ENCODE data around the gene PARP1.
"Not testable (repeated sequence)": the region's sequence is repeated elsewhere in the genome, so short reads cannot be mapped to it uniquely, and the experiment has no call there.

PARP1 gene

DNA sequence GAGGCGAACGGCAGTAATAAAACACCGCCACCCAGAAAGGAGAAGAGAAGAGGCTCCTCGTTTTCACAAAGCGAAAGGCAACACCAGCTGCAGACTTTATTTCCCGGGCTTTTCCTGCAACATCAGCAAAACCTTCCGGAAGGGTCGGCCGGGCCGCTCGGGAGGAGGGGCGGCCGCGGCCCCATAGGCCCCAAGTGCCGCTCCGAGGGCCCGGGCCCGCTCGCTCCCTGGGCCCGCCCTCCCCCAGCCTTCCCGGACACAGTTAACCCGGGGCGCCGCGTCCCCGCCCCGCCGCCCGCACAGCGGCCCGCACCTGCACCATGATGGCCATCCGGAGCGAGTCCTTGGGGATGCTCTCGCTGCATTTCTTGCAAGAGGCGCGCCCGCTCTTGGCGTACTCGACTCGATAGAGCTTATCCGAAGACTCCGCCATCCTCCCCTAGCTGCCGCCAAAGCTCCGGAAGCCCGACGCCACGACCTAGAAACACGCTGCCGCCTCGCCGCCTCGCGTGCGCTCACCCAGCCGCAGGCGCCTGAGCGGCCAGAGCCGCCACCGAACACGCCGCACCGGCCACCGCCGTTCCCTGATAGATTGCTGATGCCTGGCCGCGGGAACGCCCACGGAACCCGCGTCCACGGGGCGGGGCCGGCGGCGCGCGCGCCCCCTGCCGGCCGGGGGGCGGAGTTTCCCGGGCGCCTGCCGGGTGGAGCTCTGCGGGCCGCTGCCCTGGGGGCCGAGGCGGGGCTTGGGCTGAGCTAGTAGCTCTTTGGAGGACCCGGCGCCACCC is at the start of gene PARP1:
TSS of gene PARP1 (minus strand) at position 597 of the 788 bp plus-strand sequence. CDS start at position 433, 164 bp downstream.
- DNase-seq, result peak; percentile 93

DNA sequence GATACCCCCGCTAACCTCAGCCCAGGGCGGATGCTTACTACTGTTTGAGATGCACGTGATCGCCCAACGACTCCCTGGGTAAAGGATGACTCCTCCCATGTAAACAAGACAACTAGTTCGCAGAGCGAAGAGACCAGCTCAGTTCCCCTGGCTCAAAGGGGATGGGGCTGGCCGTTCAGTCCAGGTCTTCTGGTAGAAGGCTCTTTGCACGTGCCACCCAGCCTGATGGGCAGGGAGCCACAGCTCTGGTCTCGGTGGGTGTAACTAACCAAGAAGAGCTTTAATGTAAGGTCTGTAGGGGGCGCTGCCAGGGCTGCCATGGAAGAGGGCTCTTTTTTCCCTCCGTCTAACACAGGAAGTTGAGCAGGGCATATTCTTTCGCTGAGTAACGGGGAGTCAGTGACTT is 49.4 kb upstream of the PARP1 start:
- peak; percentile 64 for DNase-seq

DNA sequence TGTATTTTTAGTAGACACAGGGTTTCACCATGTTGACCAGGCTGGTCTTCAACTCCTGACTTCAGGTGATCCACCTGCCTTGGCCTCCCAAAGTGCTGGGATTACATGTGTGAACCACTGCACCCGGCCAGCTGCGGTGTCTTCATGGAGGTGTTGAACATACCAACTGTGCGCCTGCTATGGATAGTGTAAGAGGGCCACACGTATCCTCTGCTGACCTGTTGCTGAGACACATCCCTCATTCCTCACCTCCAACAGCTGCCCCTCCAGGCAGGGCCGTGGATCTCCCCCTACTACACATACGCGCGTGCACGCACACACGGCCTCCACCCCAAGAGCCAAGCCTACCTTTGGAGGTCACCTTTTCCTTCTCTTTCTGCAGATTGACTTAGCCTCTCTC is 48.0 kb upstream of the PARP1 start:
- no peak for DNase-seq

DNA sequence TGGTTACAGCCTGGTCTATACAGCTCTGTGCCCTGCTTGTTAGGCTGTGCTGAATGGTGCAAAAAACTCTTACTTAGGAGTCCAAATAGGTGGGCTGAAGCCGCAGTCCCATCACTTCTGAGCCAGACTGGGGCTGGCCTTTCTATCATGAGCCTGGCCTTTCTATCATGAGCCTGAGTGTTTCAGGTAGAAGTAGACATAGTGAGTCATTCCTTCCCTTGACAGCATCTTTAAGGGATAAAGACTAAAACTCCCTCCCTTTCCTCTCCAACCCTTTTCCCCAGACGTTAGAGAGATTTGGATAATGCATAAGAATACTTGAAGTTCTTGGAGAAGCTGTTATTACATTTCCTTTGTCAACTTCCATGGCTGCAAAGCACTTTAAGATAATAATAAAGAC is 46.5 kb upstream of the PARP1 start:
- DNase-seq, result no peak

DNA sequence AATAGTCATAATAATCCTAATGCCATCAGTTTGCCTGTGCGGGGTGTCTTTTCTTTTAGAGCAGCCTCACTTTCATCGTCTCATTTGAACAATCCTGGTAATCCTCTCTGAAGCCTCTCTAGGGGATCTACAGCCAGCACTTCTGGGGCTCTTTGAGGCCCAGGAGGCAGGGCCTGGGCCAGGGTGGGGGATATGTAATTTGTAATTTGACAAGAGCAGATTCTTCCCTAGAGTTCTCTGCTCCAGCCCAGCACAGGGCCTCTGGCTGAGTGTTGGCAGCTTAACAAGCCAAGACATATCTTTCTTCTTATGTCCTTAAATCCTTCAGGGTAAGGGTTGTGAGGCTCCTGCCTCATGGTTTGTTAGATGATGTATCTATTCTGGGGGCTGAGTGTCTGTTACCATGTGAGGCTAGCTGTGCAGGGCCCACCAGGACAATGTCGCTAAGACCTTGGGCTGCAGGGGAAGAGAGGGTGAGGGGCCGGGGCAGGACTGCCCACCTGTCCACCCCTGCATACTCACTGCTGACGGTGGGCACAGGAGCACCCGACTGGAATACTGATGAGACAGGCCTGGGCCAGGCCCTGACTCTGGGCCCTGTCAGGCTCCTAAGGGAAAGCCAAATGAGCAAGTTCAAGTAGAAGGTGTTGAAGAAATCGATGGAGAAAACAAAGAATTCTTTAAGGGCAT is 45.3 kb upstream of the PARP1 start:
- no peak for DNase-seq

DNA sequence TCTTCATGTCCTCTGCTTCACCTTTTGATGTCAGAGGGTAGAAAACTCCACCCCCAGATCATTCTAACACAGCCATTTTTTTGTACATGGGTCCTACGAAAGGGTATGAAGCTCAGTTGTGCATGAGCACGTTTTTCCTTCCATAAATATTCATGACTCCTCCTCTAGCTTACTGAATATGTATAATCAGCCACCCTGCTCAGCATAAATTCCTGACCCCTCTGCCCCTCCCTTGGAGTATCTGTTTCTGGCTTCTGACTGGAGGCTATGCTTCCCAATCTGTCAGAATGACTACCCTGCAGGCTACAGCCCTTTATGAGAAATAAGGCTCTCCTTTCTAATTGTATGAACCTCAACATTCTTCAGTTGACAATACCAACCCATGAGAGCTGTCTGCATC is 42.8 kb upstream of the PARP1 start:
- DNase-seq, result no peak

DNA sequence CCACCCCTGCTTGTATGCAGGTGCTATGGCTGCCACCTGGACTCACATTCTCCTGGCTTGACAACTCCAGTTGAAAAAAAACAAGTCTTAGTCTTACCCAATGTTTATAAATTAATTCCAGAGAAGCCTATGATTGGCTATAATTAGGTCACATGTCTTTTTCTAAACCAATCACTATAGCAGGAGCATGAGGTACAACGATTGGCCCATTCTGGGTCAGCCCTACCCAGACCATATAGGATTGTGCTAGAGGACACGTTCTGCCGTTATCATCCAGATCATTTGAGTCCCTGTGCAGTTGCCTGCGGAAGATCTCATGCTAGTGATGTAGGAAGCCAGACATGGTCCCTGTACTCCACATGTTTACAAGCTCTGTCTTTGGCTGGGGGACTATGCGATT is 41.9 kb upstream of the PARP1 start:
- no peak for DNase-seq

DNA sequence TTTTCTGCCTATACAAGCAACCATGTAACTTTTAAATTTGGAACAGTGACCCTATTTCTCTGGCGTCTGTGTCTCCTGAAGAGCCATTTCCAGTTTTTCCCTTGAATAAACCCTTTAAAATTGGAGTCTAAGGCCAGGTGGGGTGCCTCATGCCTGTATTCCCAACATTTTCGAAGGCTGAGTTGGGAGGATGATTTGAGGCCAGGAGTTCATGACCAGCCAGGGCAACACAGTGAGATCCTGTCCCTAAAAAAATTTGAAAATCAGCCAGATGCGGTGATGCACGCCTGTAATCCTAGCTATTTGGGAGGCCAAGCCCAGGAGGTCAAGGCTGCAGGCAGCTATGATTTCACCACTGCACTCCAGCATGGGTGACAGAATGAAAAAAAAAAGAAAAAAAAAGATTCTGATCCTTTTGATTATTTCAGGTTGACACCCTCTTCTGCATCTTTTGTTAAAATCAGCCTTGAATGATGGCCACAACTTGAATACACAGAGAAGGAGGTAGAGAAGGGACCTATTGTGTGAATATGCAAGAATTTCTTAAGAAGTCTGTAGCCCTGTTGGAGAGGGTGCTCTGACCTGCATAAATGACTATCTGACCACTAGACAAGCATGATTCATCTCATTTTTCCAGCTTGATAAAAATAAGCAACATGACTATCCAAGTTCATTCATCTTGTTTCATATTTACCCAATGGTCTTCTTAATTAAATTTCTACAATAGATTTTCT is 40.2 kb upstream of the PARP1 start:
- DNase-seq, result no peak

DNA sequence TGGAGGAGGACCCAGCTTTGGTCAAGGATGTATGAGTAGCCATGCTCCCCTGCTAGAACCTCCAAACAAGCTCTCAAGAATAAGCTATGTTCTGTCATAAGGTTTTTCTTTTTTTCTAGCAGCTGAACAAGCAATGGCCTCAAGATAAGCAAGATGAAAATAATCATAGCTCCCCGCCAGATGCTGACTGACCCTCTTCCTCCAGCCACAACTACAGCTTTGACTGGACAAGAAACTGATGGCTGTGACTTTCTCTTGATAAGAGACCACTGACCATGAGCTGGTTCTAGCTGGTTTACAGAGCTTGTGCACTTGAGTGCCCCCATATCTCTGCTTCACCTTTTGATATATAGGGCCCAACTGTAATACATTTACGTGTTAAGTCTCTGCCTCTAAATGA is 38.2 kb upstream of the PARP1 start:
- no peak for DNase-seq

DNA sequence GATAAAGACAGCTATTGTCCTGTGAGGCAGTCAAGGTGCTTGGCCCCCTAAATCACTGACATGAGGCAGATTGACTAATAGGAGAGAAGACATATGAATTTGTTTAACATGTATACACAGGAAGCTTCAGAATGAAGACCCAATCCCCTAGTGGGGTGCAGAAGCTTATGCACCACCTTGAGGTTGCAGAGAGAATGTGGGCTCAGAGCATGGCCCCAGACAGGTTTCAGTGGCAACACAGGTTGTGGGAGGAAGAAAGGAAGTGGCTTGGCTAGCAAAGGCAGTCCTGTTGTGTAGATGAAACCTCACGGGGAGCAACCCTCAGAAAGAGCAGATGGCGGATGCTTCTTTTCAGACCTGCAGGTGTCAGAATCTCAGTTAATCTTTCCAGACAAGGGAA is 37.0 kb upstream of the PARP1 start:
- peak; percentile 68 for DNase-seq

DNA sequence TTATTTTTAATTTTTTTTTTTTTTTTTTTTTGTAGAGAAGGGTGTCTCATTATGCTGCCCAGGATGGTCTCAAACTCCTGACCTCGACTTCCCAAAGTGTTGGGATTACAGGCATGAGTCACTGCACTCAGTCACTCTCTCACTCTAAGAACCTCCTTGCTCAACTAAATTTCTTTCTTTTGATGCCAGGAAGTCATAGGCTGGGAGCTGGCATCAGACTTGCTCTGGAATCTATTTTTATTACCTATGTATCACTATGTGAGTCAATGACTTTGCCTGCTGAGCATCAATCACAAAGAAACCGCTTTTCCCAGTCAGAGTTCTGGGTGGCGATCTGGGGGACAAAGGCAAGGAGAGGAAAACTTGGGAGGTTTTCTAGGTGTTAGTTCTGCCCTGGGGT is 35.5 kb upstream of the PARP1 start:
- DNase-seq, result no peak

DNA sequence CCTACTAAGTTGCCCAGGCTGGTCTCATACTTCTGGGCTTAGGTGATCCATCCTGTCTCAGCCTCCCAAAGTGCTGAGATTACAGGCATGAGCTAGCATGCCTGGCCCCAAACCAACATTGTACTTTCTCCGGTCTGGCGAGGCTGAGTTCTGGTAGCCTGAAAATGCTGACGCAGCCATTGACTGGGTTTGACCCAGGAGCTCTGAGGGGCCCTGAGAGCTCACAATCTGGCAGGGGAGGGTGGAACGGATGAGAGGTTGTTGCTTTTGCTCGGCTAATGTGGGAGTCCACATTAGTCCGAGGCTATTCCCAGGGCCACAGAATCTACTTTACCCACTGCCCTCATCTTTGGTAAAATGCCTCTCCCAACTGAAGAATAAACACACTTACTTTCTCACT is 35.1 kb upstream of the PARP1 start:
- DNase-seq, result no peak

DNA sequence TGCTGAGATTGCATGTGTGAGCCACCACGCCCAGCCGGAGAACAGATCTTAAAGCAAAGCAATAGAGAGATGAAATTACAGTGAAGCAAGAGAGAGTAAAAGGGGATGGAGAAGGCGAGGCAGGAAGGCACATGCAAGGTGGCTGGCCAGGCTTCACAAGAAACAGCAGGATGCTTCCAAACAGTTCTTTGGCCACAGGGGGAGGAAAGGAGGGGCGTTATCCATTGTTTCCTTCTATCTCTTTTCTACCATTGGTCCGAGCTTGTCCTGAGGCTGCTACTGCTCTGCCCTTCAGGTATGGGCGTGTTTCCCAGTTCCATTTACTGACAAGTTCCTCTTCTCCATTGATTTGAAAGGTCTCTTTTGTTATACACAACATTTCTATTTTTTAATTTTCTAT is 33.7 kb upstream of the PARP1 start:
- DNase-seq, result no peak

DNA sequence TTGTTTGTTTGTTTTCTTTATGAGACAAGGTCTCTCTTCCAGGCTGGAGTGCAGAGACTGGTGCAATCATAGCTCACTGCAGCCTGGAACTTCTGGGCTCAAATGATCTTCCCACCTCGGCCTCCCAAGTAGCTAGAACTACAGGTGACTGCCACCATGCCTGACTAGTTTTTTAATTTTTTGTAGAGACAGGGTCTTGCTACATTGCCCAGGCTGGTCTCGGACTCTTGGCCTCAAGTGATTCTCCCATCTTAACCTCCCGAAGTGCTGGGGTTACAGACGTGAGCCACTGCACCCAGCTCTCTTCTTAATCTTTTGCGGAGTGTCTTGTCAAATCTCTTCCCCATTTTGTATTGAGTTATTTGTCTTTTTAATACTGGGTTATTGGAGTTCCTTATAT is 32.6 kb upstream of the PARP1 start:
- no peak for DNase-seq

DNA sequence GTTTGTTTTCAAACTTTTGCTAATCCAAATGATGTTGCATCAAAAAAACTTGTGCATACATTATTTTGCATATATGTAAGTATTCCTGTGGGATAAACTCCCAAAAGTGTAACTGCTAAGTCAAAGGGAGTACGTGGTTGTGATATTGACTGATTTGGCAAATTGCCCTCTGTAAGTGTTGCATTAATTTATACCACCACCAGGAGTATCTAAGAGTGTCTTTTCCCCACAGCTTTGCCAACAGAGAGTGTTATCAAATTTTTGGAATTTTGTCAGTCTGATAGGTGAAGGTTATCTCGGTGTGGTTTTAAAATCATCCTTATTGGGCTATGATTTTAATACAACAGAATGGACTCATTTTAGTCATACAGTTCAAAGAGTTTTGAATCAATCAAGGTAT is 30.1 kb upstream of the PARP1 start:
- DNase-seq, result peak; percentile 12

DNA sequence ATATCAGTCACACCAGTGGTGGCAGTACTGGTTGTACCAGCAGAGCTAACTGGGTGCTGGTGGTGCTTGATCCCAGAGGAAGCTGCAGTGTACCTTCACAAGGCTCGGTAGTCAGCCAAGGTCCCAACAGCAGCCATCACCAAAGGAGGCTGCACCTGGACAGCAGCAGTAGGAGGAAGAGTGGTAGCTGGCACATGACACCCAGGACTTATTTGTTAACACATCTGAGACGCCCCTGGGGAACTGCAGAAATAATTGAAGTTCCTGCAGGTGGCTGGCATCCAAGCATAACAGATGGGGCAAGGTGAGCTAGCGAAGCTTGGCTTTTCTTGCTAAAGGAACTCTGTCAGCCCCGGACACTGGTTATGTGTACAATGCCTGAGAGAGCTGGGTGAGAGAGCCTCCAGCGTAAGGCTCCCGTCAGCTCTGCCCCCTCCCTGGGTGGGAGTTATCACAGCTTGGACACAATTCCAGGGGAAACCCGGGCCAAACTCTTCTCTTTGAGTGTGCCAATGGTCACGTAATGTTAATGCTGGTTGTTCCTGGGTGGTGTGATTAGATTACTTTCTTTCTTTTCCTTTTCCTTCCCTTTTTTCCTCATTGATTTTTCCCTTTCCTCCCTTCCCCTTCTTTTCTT is 29.1 kb upstream of the PARP1 start:
- DNase-seq, result no peak

DNA sequence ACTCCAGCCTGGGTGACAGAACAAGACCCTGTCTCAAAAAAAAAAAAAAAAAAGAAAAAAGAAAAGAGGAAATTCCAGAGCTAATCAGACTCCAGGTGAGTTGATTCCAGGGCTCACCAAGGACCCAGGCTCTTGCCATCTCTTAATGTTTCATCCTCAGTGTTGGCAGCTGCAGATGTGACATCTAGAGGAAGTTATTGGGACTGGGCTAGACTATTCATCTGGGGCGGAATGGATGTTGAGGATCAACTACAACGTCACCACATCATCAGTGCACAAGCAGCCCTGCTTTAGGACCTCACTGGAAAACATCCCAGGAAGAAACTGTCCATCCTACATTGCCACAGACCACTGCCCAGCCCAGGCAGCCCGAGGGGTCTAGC is 28.6 kb upstream of the PARP1 start:
- DNase-seq, result no peak

DNA sequence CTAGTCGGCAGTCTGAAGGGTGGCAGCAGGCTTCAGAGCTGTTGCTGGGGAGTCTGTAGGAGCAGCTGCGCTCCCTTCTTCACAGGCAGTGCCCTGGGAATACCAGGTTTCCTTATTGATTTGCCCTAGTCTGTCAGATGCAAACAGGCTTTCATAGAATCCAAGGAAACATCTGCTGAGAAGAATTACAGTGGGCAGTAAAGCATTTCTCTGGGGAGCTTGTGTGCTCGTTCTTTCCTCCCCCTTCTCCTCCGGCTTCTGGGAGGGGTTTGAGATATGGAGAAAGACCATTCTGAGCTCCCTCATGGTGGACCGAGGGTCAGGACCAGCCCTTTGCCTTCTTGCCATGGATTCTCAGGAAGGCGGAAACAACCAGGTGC is 25.4 kb upstream of the PARP1 start:
- DNase-seq, result no peak

DNA sequence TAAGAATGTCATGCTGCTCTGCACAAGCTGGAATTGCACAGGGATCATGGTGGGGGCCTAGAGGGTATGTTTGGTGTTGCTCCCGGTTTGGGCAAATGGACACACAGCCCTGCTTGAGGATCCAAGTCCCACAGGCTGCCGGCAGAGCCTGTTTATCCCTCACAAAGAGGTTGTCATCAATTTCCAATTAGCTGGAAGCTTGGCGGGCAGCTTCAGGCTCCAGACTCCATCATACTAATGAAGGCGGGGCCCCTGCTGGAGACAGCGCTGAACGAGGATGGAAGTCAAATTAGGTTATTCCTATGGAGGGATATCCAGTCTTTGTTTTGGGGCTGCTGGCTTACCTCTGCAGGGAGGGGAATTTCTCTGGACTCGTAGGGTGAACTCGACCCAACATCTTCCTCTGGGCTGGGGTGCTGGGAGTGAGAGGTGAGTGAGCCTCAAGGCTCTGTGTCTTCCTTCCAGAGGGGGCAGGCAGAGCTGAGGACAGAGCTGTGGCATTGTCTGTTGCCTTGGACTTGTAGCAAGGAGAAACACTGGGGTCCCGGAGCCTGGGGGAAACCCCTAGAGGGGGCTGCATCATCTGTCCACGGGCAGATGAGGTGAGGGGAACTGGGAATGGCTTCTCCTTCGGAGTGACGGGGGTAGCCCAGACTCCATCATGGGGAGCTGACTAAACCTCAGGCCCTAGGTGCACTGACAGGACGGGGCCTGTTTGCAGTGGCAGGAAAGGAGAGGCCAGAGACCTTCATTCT is 24.9 kb upstream of the PARP1 start:
- no peak for DNase-seq

DNA sequence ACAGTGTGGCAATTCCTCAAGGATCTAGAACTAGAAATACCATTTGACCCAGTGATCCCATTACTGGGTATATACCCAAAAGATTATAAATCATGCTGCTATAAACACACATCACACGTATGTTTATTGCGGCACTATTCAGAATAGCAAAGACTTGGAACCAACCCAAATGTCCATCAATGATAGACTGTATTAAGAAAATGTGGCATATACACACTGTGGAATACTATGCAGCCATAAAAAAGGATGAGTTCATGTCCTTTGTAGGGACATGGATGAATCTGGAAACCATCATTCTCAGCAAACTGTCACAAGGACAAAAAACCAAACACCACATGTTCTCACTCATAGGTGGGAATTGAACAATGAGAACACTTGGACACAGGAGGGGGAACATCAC is 24.0 kb upstream of the PARP1 start:
- DNase-seq, result not testable (repeated sequence)

DNA sequence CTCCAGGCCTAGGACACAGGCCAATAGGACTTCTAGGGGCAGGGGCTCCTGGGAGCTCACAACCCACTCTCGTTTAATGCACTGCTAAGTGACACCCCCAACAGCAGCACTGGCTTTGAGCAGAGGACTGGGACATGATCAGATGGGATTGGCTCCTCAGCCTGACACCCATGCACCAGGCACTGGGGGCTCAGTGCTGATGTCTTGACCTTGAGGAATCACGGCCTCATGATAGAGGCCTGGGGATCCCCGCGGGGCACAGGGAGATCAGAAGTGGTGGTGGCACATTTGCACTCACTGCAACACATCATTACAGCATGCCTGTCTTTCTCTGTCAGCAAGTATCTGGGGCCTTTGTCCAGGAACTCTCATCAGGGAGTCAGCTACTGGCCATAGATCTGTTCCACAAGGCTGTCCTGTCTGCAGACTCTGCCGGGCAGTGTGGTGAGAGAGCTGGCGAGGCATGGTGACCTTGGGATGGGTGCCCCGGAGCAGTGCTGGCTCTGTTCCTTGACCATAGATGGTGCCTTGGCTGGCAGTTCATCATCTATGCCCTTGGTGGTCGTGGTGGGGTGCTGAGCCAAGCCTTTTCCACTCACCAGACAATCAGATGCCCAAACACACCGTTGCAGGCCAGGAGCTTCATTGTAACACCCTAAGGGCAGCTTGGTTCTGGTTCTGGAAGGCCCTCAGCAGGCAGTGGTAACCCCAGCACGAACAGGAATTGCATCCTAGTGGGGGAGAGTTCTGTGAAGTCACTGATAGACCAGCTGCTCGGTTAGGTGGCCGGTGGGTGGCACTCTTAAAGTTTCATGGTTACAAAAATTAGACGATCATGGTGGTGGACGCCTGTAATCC is 22.2 kb upstream of the PARP1 start:
- DNase-seq, result no peak
